Nephron (organoid): ENCODE measurements around the gene SIK3.

Experiments used
- H3K27ac Mint-ChIP-seq, 3 experiments: 2 replicates each; pipeline ENCODE4 v1.8.0; 2020; ENCODE audit warnings: mixed read lengths in 3 of 3, mild to moderate bottlenecking in 2 of 3, moderate library complexity in 1 of 3
- H3K27me3 Mint-ChIP-seq: 2 replicates; pipeline ENCODE4 v1.8.0; 2021; ENCODE audit warnings: low read depth, mild to moderate bottlenecking, moderate library complexity, mixed read lengths
- H3K36me3 Mint-ChIP-seq: 2 replicates; pipeline ENCODE4 v1.8.0; 2020; ENCODE audit warnings: low read depth, mixed read lengths
- H3K4me1 Mint-ChIP-seq: 2 replicates; pipeline ENCODE4 v1.8.0; 2020; ENCODE audit warnings: mixed read lengths
- H3K4me3 Mint-ChIP-seq, 3 experiments: 2 replicates each; pipeline ENCODE4 v1.8.0; 2020; ENCODE audit warnings: mild to moderate bottlenecking in 3 of 3, mixed read lengths in 3 of 3, moderate library complexity in 2 of 3
- H3K9me3 Mint-ChIP-seq: 2 replicates; pipeline ENCODE4 v1.8.0; 2020; ENCODE audit warnings: mixed read lengths
- TF ChIP-seq, protein P1 (sequence below), 3 experiments: fragments of 200-600 bp; sonication (generic); IDR thresholded peaks; one replicate each; pipeline ENCODE4 v1.5.0; 2021; ENCODE audit warnings: antibody characterized with exemption in 3 of 3; ENCODE audit not compliant: unreplicated experiment in 3 of 3

Gene SIK3

DNA sequence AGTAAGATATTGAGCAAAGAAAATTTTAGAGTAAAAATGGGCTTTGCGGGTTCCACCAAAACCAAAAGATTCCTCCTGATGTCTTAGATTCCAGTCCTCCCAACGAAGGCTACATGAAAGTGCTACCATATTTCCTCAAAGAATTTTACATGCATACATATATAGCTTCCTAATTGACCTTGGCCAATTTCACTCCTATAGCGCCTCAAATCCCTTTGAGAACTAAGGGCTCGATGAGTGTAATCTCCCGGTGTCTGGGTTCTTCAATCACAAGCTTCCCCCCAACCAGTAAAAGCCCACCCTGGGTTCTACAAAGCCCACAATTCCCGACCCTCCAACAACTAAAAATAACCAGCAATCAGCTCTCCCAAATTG is 1.2 kb downstream of the SIK3 start:
- Mint-ChIP-seq H3K36me3 (peaks cover 6% of the 10 kb centered on the region), H3K27ac (peak overlapping the region; percentile 87 to 93 (median 90)), H3K4me1 (peaks cover 51% of the 10 kb centered on the region), H3K27me3 (no peaks in the 10 kb centered on the region), H3K9me3 (no peaks in the 10 kb centered on the region), H3K4me3 (peak overlapping the region; percentile 95 to 96 (median 95))
- TF ChIP-seq, protein P1, sequence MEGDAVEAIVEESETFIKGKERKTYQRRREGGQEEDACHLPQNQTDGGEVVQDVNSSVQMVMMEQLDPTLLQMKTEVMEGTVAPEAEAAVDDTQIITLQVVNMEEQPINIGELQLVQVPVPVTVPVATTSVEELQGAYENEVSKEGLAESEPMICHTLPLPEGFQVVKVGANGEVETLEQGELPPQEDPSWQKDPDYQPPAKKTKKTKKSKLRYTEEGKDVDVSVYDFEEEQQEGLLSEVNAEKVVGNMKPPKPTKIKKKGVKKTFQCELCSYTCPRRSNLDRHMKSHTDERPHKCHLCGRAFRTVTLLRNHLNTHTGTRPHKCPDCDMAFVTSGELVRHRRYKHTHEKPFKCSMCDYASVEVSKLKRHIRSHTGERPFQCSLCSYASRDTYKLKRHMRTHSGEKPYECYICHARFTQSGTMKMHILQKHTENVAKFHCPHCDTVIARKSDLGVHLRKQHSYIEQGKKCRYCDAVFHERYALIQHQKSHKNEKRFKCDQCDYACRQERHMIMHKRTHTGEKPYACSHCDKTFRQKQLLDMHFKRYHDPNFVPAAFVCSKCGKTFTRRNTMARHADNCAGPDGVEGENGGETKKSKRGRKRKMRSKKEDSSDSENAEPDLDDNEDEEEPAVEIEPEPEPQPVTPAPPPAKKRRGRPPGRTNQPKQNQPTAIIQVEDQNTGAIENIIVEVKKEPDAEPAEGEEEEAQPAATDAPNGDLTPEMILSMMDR (IDR thresholded peaks at IDR 0.05; ENCODE audit: unreplicated experiment in 3 of 3) = no peak

DNA sequence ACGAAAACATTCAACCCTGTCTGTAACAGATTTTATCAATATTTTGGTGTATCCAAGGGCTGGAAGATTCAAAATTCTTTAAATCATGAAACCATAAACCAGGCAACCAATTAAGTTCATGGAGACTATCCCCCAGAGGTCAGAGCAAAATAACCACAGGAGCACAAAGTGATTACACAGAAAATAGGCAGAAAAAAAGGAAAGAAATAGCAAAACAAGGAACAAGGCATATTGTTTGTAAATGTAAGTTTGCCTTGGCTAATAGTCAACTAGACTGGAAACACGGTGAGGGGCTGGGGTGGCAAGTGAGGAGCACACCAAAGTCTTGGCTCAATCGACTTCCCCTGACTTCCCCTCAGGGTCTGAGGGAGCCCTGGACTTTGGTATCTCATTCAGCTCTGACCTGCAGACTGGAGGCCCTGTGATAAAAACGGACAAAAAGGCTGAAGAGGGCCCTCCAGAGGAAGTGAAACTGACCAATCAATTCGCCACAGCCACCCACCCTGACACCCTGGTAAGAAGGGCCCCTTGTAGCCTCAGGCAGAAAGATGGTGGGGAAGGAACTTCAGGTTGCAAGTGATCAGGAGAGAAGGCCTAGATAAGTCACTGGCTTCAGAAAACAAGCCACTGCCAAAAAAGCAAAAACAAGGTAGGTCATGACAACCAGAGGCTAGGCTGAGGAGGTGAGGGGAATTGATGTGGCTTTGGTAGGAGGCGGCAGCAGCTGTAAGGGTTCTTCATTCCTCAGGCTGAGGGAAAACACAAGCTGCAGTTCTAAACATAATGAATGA is 1.8 kb downstream of the SIK3 start:
- Mint-ChIP-seq H3K36me3 (peaks cover 8% of the 10 kb centered on the region), H3K27ac (peak overlapping the region; percentile 87 to 93 (median 90)), H3K4me3 (peak overlapping the region; percentile 95 to 96 (median 95)), H3K27me3 (no peaks in the 10 kb centered on the region), H3K9me3 (no peaks in the 10 kb centered on the region), H3K4me1 (peaks cover 51% of the 10 kb centered on the region)
- TF ChIP-seq, protein P1 (IDR thresholded peaks at IDR 0.05; ENCODE audit: unreplicated experiment in 3 of 3) = no peak

DNA sequence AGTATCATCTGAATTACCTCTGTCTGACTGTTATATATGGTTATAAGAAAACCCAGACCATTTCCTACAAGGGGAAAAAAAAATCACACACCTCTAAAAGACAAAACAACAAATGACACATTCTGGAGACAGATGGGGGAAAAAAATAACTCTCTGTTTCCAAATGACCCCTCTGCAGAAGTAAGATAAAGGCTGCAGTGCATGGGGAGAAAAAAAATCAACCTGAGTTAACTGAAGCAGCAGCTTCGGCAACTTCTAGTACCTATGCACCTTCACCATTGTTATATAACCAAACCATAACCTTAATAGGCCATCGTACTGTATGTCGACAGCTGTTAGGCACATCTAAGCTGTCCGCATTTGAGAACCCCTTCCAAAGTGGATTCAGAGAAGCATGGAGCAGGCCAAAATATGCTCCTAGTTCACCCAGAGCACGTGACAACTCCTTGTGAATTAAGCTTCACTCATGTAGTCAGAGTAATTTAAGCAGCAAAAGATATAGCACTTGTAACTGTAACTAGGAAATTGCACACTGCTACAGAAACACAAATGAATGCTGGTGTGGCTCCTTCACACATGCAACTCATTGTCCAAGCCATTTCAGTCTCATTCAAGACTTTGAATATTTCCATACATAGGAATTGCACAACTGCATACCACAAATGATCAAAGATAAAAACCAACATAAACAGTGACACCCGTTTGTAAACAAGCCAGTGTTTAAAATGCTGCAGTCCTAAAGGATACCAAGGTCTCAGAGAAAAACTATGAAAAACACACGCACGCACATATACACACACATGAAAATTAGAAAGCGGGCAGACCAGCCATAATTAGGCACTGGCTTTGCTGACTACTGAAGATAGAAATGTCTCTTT is 2.7 kb downstream of the SIK3 start:
- Mint-ChIP-seq H3K36me3 (peaks cover 8% of the 10 kb centered on the region), H3K4me3 (peak overlapping the region; percentile 95 to 96 (median 95)), H3K27me3 (no peaks in the 10 kb centered on the region)

DNA sequence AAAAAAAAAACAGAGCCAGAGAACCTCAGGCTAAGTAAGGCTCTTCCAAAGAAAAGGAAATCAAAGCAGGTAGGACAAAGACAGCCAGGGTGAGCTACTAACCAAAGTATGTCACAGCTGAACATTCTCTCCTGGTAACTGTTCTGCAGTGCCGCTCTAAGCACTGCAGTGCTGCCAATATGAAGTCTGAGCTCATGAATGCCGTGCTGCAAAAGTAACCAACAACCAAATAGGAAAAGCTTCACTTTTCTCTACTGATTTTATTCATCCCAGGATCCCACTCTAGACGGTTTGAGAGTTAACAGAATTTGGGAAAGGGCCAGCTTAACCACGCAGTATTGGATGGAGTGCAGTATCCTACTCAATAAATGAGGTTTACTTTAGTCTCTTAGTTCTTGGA is 3.5 kb downstream of the SIK3 start:
- peaks cover 8% of the 10 kb centered on the region for H3K36me3 Mint-ChIP-seq
- TF ChIP-seq, protein P1 (IDR thresholded peaks at IDR 0.05; ENCODE audit: unreplicated experiment in 3 of 3) = no peak
- H3K4me1 Mint-ChIP-seq = peaks cover 44% of the 10 kb centered on the region
- peak overlapping the region; percentile 87 to 93 (median 90) for H3K27ac Mint-ChIP-seq
- H3K27me3 Mint-ChIP-seq = no peaks in the 10 kb centered on the region
- no peaks in the 10 kb centered on the region for H3K9me3 Mint-ChIP-seq
- peak overlapping the region; percentile 95 to 96 (median 95) for H3K4me3 Mint-ChIP-seq

More for the DNA sequence above, 2.7 kb downstream of the SIK3 start:
- TF ChIP-seq, protein P1 (IDR thresholded peaks at IDR 0.05; ENCODE audit: unreplicated experiment in 3 of 3) = no peak
- peaks cover 49% of the 10 kb centered on the region for H3K4me1 Mint-ChIP-seq
- H3K9me3 Mint-ChIP-seq = no peaks in the 10 kb centered on the region
- H3K27ac Mint-ChIP-seq = peak overlapping the region; percentile 87 to 93 (median 90)

DNA sequence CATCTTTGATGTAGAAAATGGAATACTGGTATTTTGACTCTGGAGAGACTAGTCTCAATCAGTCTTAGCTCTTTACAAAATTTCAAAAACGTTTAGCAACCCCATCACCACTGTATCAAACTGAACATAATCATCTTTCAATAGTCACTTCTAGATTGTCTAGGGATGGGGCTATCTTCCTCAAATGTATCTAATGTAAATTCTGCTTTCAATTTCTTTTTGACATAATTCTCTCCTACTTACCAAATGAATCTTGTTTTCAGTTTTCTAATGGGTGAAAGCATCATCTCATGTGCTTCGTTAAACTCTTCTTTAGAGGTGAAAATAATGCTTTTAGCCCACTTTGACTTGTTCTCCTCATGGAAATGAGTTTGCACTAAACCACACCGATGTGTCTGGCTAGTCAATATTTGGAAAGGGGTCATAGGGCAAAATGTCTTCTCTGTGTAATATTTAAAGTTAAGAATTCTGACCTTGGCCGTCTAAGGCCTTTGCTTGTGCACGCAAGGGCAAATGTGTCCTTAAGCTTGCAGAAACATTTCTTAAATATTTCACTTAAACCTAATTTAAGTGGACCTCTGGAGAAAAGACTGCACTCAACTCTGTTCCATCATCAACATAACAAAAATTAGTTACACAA is 5.2 kb downstream of the SIK3 start:
- H3K27ac Mint-ChIP-seq = no peak overlapping the region
- H3K4me1 Mint-ChIP-seq = peaks cover 32% of the 10 kb centered on the region
- no peaks in the 10 kb centered on the region for H3K9me3 Mint-ChIP-seq
- TF ChIP-seq, protein P1 (IDR thresholded peaks at IDR 0.05; ENCODE audit: unreplicated experiment in 3 of 3) = no peak
- peaks cover 11% of the 10 kb centered on the region for H3K36me3 Mint-ChIP-seq
- no peaks in the 10 kb centered on the region for H3K27me3 Mint-ChIP-seq
- H3K4me3 Mint-ChIP-seq = no peak overlapping the region
